Gastroesophageal sphincter (tissue), 4 donors: ENCODE data around the gene MARVELD2. TPM values are rescaled to one million over a fixed set of nuclear protein-coding genes. Genes with fewer than 3 reads are reported as not detected.
"Not testable (repeated sequence)": the region's sequence is repeated elsewhere in the genome, so short reads cannot be mapped to it uniquely, and the experiment has no call there.

Experiments
- ATAC-seq: fragments of 150-250 bp; one replicate; pipeline ENCODE4 v1.9.1; 2016; ENCODE audit warnings: mild to moderate bottlenecking, moderate library complexity
- H3K27ac ChIP-seq, 4 donors: fragments of 200-600 bp; sonication (generic) in 3 of 4; 1 replicate in 3 of 4; 2 replicates in 1 of 4; pipeline ENCODE4 v1.5.1; 2016 to 2019
- H3K27me3 ChIP-seq: fragments of 200-600 bp; sonication (generic); one replicate; pipeline ENCODE4 v1.5.1; 2019
- H3K36me3 ChIP-seq, 2 donors: fragments of 200-600 bp; sonication (generic); one replicate each; pipeline ENCODE4 v1.5.1; 2019; ENCODE audit warnings: control low read depth in 1 of 2
- H3K4me1 ChIP-seq, 3 donors: fragments of 200-600 bp; sonication (generic); 1 replicate in 2 of 3; 2 replicates in 1 of 3; pipeline ENCODE4 v1.5.1; 2016 to 2019; ENCODE audit warnings: control low read depth in 2 of 3
- H3K4me3 ChIP-seq, 2 donors: fragments of 200-600 bp; sonication (generic); one replicate each; pipeline ENCODE4 v1.5.1; 2019; ENCODE audit warnings: mild to moderate bottlenecking in 1 of 2, moderate library complexity in 1 of 2
- H3K9me3 ChIP-seq, 3 donors: fragments of 200-600 bp; sonication (generic); one replicate each; pipeline ENCODE4 v1.5.1; 2017 to 2019; ENCODE audit warnings: control low read depth in 2 of 3
- CTCF ChIP-seq, 4 experiments: fragments of 200-600 bp in 2 of 4; fragments of 450-650 bp in 2 of 4; sonication (generic) in 1 of 4; IDR thresholded peaks; one replicate each; pipeline ENCODE4 v1.5.1; 2017 to 2019; ENCODE audit warnings: antibody characterized with exemption in 4 of 4, mild to moderate bottlenecking in 2 of 4, moderate library complexity in 2 of 4
- EP300 ChIP-seq: sonication (generic); formaldehyde crosslinking; IDR thresholded peaks from one replicate; pipeline ENCODE4 v1.6.1; 2017; ENCODE audit warnings: antibody characterized with exemption, mild to moderate bottlenecking
- POLR2A ChIP-seq, 2 donors: fragments of 450-650 bp; IDR thresholded peaks; one replicate each; pipeline ENCODE4 v1.6.1; 2017; ENCODE audit warnings: antibody characterized with exemption in 2 of 2, mild to moderate bottlenecking in 2 of 2, moderate library complexity in 1 of 2
- POLR2AphosphoS5 ChIP-seq: sonication (generic); formaldehyde crosslinking; IDR thresholded peaks from one replicate; pipeline ENCODE4 v1.6.1; 2017; ENCODE audit warnings: antibody characterized with exemption
- WGBS, 2 donors: methylation state at CpG; one replicate each; pipeline ENCODE4 v1.1.5; 2018; ENCODE audit warnings: low coverage in 1 of 2; 5-methylcytosine and 5-hydroxymethylcytosine counted together
- total RNA-seq, 4 donors: library from RNA; depleted of rRNA; stranded (reverse); fragments of >200 nt; gene quantifications; one replicate each; pipeline ENCODE4 v1.1.0, GENCODE V29; 2016

MARVELD2 gene
- total RNA-seq, result 1 to 10 TPM in 3 of 4 donors, under 1 TPM in 1; 0.81 to 6.3 (median 1.9) TPM

GRCh38 chr5:69414885-69415583 lies at the start of gene MARVELD2:
MARVELD2 (plus strand) TSS chr5:69415116; CDS start chr5:69419386, 4,270 bp downstream.
- Histone ChIP-seq H3K36me3 (peaks cover 0 to 52% of the 10 kb centered on the region in 2 donors), H3K4me1 (peaks cover 0 to 10% (median 0%) of the 10 kb centered on the region in 3 donors)
- ATAC-seq, result peak; percentile 84

GRCh38 chr5:69367697-69368279 lies 47.1 kb upstream of the MARVELD2 start:
- H3K27ac ChIP-seq, result no peak overlapping the region
- peak overlapping the region in 1 of 2 donors; percentile 75 for H3K4me3 ChIP-seq
- peaks cover 0 to 46% of the 10 kb centered on the region in 2 donors for H3K36me3 ChIP-seq
- TF ChIP-seq EP300, result no peak
- TF ChIP-seq POLR2A (IDR thresholded peaks at IDR 0.05), result no peak
- TF ChIP-seq POLR2AphosphoS5, result no peak
- TF ChIP-seq CTCF (IDR thresholded peaks at IDR 0.05), result no peak
- no peaks in the 10 kb centered on the region for H3K27me3 ChIP-seq
- peaks cover 3 to 49% (median 11%) of the 10 kb centered on the region in 3 donors for H3K4me1 ChIP-seq
- H3K9me3 ChIP-seq, result no peaks in the 10 kb centered on the region
- WGBS, 2 donors, result 85 to 100% methylated on average over 2 to 11 of the region's 11 CpGs
- ATAC-seq, result no peak

More at GRCh38 chr5:69414885-69415583, at the start of gene MARVELD2:
- Histone ChIP-seq H3K9me3 (no peaks in the 10 kb centered on the region), H3K27me3 (no peaks in the 10 kb centered on the region), H3K27ac (peak within 1 kb of the TSS in 1 of 4 donors; percentile 47), H3K4me3 (peak within 1 kb of the TSS; percentile 46 to 71)
- WGBS, 2 donors, result 38% methylated on average over 2 of the region's 78 CpGs; no CpG with 5 or more reads in 1 of the 2 donors
- peak in 2 of 4 experiments; percentile 23 to 28 for TF ChIP-seq CTCF (IDR thresholded peaks at IDR 0.05)
- no peak for TF ChIP-seq POLR2A (IDR thresholded peaks at IDR 0.05)
- TF ChIP-seq EP300, result no peak
- no peak for TF ChIP-seq POLR2AphosphoS5

GRCh38 chr5:69368458-69369339 lies 46.2 kb upstream of the MARVELD2 start:
- no peaks in the 10 kb centered on the region for H3K27me3 ChIP-seq
- H3K4me3 ChIP-seq, result peak overlapping the region; percentile 75 to 91
- ATAC-seq, result peak; percentile 49
- no peaks in the 10 kb centered on the region for H3K9me3 ChIP-seq
- peaks cover 0 to 38% of the 10 kb centered on the region in 2 donors for H3K36me3 ChIP-seq
- 2 to 5% methylated on average over 18 to 25 of the region's 39 CpGs for WGBS, 2 donors
- H3K27ac ChIP-seq, result peak overlapping the region; percentile 92 to 98 (median 94)
- H3K4me1 ChIP-seq, result peaks cover 3 to 50% (median 11%) of the 10 kb centered on the region in 3 donors
- TF ChIP-seq CTCF (IDR thresholded peaks at IDR 0.05) (no peak), POLR2A (IDR thresholded peaks at IDR 0.05) (no peak), POLR2AphosphoS5 (no peak), EP300 (no peak)

GRCh38 chr5:69369340-69370121 lies 45.4 kb upstream of the MARVELD2 start, which contains the start of the genes AK6, RAD17 and TAF9:
AK6 (minus strand) TSS chr5:69369520; CDS start chr5:69369490, 30 bp downstream.
RAD17 (plus strand) TSS chr5:69369818; CDS start chr5:69372209, 2,391 bp downstream.
TAF9 (minus strand) TSS chr5:69369520; CDS start chr5:69365737, 3,783 bp downstream.
- ATAC-seq, result peak; percentile 98
- TF ChIP-seq POLR2A (IDR thresholded peaks at IDR 0.05) (peak; percentile 55 to 67), CTCF (IDR thresholded peaks at IDR 0.05) (peak in 1 of 4 experiments; percentile 17), EP300 (no peak), POLR2AphosphoS5 (peak; percentile 73)
- Histone ChIP-seq H3K4me1 (peaks cover 3 to 50% (median 11%) of the 10 kb centered on the region in 3 donors), H3K9me3 (no peaks in the 10 kb centered on the region), H3K36me3 (peaks cover 0 to 36% of the 10 kb centered on the region in 2 donors), H3K4me3 (peak within 1 kb of the TSS; percentile 75 to 91), H3K27me3 (no peaks in the 10 kb centered on the region), H3K27ac (peak within 1 kb of the TSS; percentile 92 to 98 (median 94))
- WGBS, 2 donors, result no CpG with 5 or more reads among the region's 66 CpGs

- H3K9me3 ChIP-seq, H3K27me3 ChIP-seq, ATAC-seq: not testable (repeated sequence)
- Histone ChIP-seq H3K4me3 (peak overlapping the region; percentile 75 to 91), H3K36me3 (peaks cover 0 to 36% of the 10 kb centered on the region in 2 donors), H3K27ac (peak overlapping the region in 3 of 4 donors; percentile 92 to 98 (median 96)), H3K4me1 (peaks cover 3 to 50% (median 11%) of the 10 kb centered on the region in 3 donors)
- WGBS, 2 donors, result 4 to 5% methylated on average over 10 to 16 of the region's 16 CpGs
Measured at GRCh38 chr5:69370335-69370734, 44.6 kb upstream of the MARVELD2 start.
